SK-N-SH (cell line): Measurements from ENCODE around the gene JMJD8. TPM values are rescaled to one million over a fixed set of nuclear protein-coding genes. Genes with fewer than 3 reads are reported as not detected.

ENCODE experiments used
- CTCF ChIA-PET: fragments of 300-600, 350-600 bp; formaldehyde crosslinking; extraction: SDS; loops from one replicate; lab custom pipeline; 2021; lab: Yijun Ruan, JAX
- POLR2A ChIA-PET: fragments of 350-600 bp; sonication (Branson Sonifier 250); formaldehyde crosslinking; extraction: SDS; loops from one replicate; lab custom pipeline; 2020; ENCODE audit warnings: antibody characterized with exemption, inconsistent platforms; lab: Yijun Ruan, JAX
- DNase-seq: peaks from one replicate; pipeline ENCODE4 v3.0.0; 2012
- H2AFZ ChIP-seq: fragments of 200-600 bp; sonication (generic); 2 replicates; pipeline ENCODE4 v1.8.1; 2016; ENCODE audit warnings: antibody characterized with exemption, mild to moderate bottlenecking, low read depth
- H3F3A ChIP-seq: fragments of 200-600 bp; sonication (generic); replicated peaks from 2 replicates; pipeline ENCODE3; 2016; ENCODE audit warnings: antibody characterized with exemption, mild to moderate bottlenecking; ENCODE audit not compliant: insufficient read depth
- H3K27ac ChIP-seq, 2 experiments: fragments of 200-500 bp in 1 of 2; fragments of 200-600 bp in 1 of 2; sonication (Bioruptor generic) in 1 of 2; sonication (generic), shearing (Covaris generic) in 1 of 2; 2 replicates each; pipeline versions ENCODE4 v1.5.1 to v1.6.1; 2014 to 2016; ENCODE audit warnings: low read depth in 2 of 2, inconsistent platforms in 1 of 2, low read length in 1 of 2, mild to moderate bottlenecking in 1 of 2, mixed read lengths in 1 of 2
- H3K27me3 ChIP-seq: fragments of 200-600 bp; sonication (generic), shearing (Covaris generic); 2 replicates; pipeline ENCODE4 v1.6.1; 2016; ENCODE audit warnings: mixed run types; ENCODE audit not compliant: insufficient read depth
- H3K36me3 ChIP-seq, 2 experiments: fragments of 200-500 bp in 1 of 2; fragments of 200-600 bp in 1 of 2; sonication (Bioruptor generic) in 1 of 2; sonication (generic) in 1 of 2; replicated peaks in 1 of 2; 2 replicates each; pipeline versions ENCODE3 to v1.5.1; 2014 to 2016; ENCODE audit warnings: low read length in 1 of 2, mild to moderate bottlenecking in 1 of 2; ENCODE audit not compliant: insufficient read depth in 2 of 2, control insufficient read depth in 1 of 2
- H3K4me1 ChIP-seq, 2 experiments: fragments of 200-500 bp in 1 of 2; fragments of 200-600 bp in 1 of 2; sonication (Bioruptor generic) in 1 of 2; sonication (generic), shearing (Covaris generic) in 1 of 2; 2 replicates each; pipeline versions ENCODE4 v1.5.1 to v1.6.1; 2014 to 2016; ENCODE audit warnings: low read depth in 1 of 2, low read length in 1 of 2, mixed run types in 1 of 2; ENCODE audit not compliant: insufficient read depth in 2 of 2, control insufficient read depth in 1 of 2
- H3K4me2 ChIP-seq: fragments of 200-600 bp; sonication (generic), shearing (Covaris generic); 2 replicates; pipeline ENCODE4 v1.6.1; 2017; ENCODE audit warnings: mixed run types
- H3K4me3 ChIP-seq, 2 experiments: fragments of 200-500 bp in 1 of 2; fragments of 200-600 bp in 1 of 2; sonication (Bioruptor generic) in 1 of 2; sonication (generic), shearing (Covaris generic) in 1 of 2; 2 replicates each; pipeline versions ENCODE4 v1.5.1 to v1.8.1; 2014 to 2016; ENCODE audit warnings: low read depth in 2 of 2, inconsistent platforms in 1 of 2, low read length in 1 of 2, mild to moderate bottlenecking in 1 of 2, mixed read lengths in 1 of 2, moderate library complexity in 1 of 2
- H3K79me2 ChIP-seq: fragments of 200-600 bp; sonication (generic); 2 replicates; pipeline ENCODE4 v1.8.1; 2017; ENCODE audit warnings: mild to moderate bottlenecking; ENCODE audit not compliant: insufficient read depth
- H3K9ac ChIP-seq: fragments of 200-600 bp; sonication (generic); 2 replicates; pipeline ENCODE4 v1.6.1; 2017; ENCODE audit warnings: mixed run types
- H3K9me2 ChIP-seq: fragments of 200-600 bp; sonication (generic); 2 replicates; pipeline ENCODE4 v1.6.1; 2017; ENCODE audit warnings: mixed run types
- H3K9me3 ChIP-seq: fragments of 200-600 bp; sonication (generic); 2 replicates; pipeline ENCODE4 v1.6.1; 2017; ENCODE audit warnings: mixed run types, mild to moderate bottlenecking, moderate library complexity
- H4K20me1 ChIP-seq: fragments of 200-600 bp; sonication (generic); 2 replicates; pipeline ENCODE4 v1.6.1; 2017; ENCODE audit warnings: mild to moderate bottlenecking, mixed run types; ENCODE audit not compliant: insufficient read depth
- CHD2 ChIP-seq: fragments of 150-350 bp; IDR thresholded peaks from 2 replicates; pipeline ENCODE4 v1.6.1; 2018; ENCODE audit warnings: low read length; ENCODE audit not compliant: partially characterized antibody
- EP300 ChIP-seq, 2 experiments: IDR thresholded peaks; 2 replicates each; pipeline versions ENCODE4 v1.4.0 to v1.6.1; 2012; ENCODE audit warnings: borderline replicate concordance in 1 of 2, low read depth in 1 of 2, low read length in 1 of 2
- FOSL2 ChIP-seq: IDR thresholded peaks from 2 replicates; pipeline ENCODE4 v1.4.0; 2012; ENCODE audit warnings: low read depth, mild to moderate bottlenecking, moderate library complexity, borderline replicate concordance
- FOXM1 ChIP-seq: IDR thresholded peaks from 2 replicates; pipeline ENCODE4 v1.4.0; 2012; ENCODE audit warnings: low read depth, mild to moderate bottlenecking
- IRF3 ChIP-seq: fragments of 150-350 bp; IDR thresholded peaks from 2 replicates; pipeline ENCODE4 v1.6.1; 2016; ENCODE audit warnings: mild to moderate bottlenecking, low read depth, low read length
- REST ChIP-seq: IDR thresholded peaks from 2 replicates; pipeline ENCODE4 v1.6.1; 2012; ENCODE audit warnings: mild to moderate bottlenecking, low read depth, low read length, moderate library complexity
- RFX5 ChIP-seq: IDR thresholded peaks from 2 replicates; pipeline ENCODE4 v1.6.1; 2012; ENCODE audit warnings: mild to moderate bottlenecking, improper control_type of control experiment, low read length
- RXRA ChIP-seq: IDR thresholded peaks from 2 replicates; pipeline ENCODE4 v1.4.0; 2012; ENCODE audit warnings: low read depth, mild to moderate bottlenecking, borderline replicate concordance
- SMC3 ChIP-seq: IDR thresholded peaks from 2 replicates; pipeline ENCODE4 v1.6.1; 2012; ENCODE audit warnings: low read depth, low read length, improper control_type of control experiment
- TAF1 ChIP-seq: IDR thresholded peaks from 2 replicates; pipeline ENCODE4 v1.6.1; 2012; ENCODE audit warnings: low read depth, mild to moderate bottlenecking, low read length, moderate library complexity, borderline replicate concordance
- YY1 ChIP-seq: IDR thresholded peaks from 2 replicates; pipeline ENCODE4 v1.4.0; 2012; ENCODE audit warnings: low read depth, mild to moderate bottlenecking
- WGBS: methylation state at CpG from one replicate; pipeline ENCODE4 v1.1.6; 2017; ENCODE audit warnings: low lambda C conversion rate; 5-methylcytosine and 5-hydroxymethylcytosine counted together
- polyA plus RNA-seq, 3 experiments: library from polyadenylated mRNA; depleted of rRNA; stranded (reverse); fragments of >200 nt; gene quantifications; 2 replicates each; pipeline ENCODE4 v1.2.3, GENCODE V29; 2012
- TF ChIP-seq, protein P1 (sequence below): IDR thresholded peaks from 2 replicates; pipeline ENCODE4 v1.4.0; 2012; ENCODE audit warnings: low read depth
- TF ChIP-seq, protein P2 (sequence below): fragments of 150-350 bp; IDR thresholded peaks from 2 replicates; pipeline ENCODE4 v1.6.1; 2017; ENCODE audit warnings: antibody characterized with exemption, low read length, low read depth, borderline replicate concordance

JMJD8 gene
- polyA plus RNA-seq, 1 of the 3 experiments (the other 2 are of a cell fraction), result 67.0 TPM

GRCh38 chr16:638034-638543 lies 46.0 kb downstream of the JMJD8 start:
- Histone ChIP-seq H3K79me2 (peaks cover 19% of the 10 kb centered on the region; the same call in 1 of the 2 replicates), H3K4me1 (peaks cover 5 to 41% of the 10 kb centered on the region in 2 experiments; a peak in 2 of 4 replicates), H3F3A (peaks cover 13% of the 10 kb centered on the region), H2AFZ (no peak overlapping the region), H4K20me1 (no peaks in the 10 kb centered on the region; the same call in 1 of the 2 replicates), H3K27me3 (no peaks in the 10 kb centered on the region), H3K4me3 (no peak overlapping the region), H3K36me3 (peaks cover 0 to 12% of the 10 kb centered on the region in 2 experiments), H3K27ac (no peak overlapping the region; a peak in 1 of 4 replicates), H3K9me2 (no peaks in the 10 kb centered on the region), H3K4me2 (no peak overlapping the region), H3K9me3 (no peaks in the 10 kb centered on the region), H3K9ac (no peak overlapping the region)
- ChIA-PET POLR2A (no interaction called here), CTCF (interaction anchor here (0.9 to 1.4 kb wide), 5 partner anchors 10 to 30 kb away, joined by 3 to 11 read pairs (median 5); partner anchors contain the start of genes RHOT2 and WDR90)
- TF ChIP-seq REST (no peak), SMC3 (no peak), EP300 (IDR thresholded peaks at IDR 0.05; ENCODE audit: borderline replicate concordance in 1 of 2, low read depth in 1 of 2, low read length in 1 of 2) (no peak), IRF3 (no peak), RXRA (no peak), FOXM1 (no peak), RFX5 (no peak), FOSL2 (no peak), TAF1 (no peak), CHD2 (no peak), YY1 (no peak)
- TF ChIP-seq, protein P1, sequence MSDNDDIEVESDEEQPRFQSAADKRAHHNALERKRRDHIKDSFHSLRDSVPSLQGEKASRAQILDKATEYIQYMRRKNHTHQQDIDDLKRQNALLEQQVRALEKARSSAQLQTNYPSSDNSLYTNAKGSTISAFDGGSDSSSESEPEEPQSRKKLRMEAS, result no peak
- TF ChIP-seq, protein P2, sequence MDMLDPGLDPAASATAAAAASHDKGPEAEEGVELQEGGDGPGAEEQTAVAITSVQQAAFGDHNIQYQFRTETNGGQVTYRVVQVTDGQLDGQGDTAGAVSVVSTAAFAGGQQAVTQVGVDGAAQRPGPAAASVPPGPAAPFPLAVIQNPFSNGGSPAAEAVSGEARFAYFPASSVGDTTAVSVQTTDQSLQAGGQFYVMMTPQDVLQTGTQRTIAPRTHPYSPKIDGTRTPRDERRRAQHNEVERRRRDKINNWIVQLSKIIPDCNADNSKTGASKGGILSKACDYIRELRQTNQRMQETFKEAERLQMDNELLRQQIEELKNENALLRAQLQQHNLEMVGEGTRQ, result no peak
- DNase-seq, result no peak
- WGBS, result 96% methylated on average over 13 of the region's 15 CpGs
